NCI-H1105 (cell line): ENCODE measurements around the gene SELENON.

Source experiments
- DNase-seq: peaks from one replicate; lab custom pipeline; 2025; lab: John Stamatoyannopoulos, UW

The SELENON gene

DNA sequence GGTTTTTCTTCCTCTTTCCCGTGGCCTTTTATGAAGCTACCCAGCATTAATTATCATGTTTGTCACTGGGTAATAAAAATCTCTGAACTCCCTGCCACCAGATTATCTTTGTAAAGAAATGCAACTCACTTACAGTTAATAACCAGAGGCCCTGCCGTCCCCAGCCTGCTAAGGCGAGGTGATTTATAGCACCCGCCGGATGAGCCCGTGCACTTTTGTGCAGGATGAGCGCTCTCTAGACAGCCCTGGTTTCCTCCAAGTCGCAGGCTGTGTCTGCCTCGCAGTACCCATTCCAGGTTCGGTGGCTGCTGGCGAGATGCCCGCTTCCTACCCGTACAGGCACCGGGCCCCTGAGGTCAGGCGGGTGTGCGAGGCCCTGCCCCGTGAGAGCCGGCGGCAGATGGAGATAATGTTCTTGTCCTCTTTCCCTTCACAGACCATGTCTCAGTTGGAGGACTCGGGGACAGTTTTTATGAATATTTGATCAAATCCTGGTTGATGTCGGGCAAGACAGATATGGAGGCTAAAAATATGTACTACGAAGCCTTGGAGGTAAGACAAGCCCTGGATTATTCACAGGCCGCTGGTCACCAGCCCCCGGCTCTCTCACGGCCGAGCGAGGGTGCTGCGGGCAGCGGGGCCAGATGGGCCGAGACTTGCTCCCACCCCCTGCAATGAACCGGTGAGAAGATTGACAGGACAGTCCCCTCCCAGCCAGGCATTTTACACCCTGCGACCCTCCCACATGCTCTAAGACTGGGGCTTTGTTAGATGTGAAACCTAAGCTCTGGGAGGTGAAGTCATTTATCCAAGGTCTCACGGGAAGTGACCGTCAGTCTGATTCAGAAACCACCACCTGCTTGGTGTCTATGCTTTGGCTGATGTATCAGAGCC, 28.5 kb upstream of the SELENON start:
- DNase-seq, result peak; percentile 34

- DNase-seq, result no peak
Observed at GRCh38 chr1:25772164-25772563, 27.8 kb upstream of the SELENON start.

GRCh38 chr1:25772692-25773245, 27.2 kb upstream of the SELENON start:
- no peak for DNase-seq

DNA sequence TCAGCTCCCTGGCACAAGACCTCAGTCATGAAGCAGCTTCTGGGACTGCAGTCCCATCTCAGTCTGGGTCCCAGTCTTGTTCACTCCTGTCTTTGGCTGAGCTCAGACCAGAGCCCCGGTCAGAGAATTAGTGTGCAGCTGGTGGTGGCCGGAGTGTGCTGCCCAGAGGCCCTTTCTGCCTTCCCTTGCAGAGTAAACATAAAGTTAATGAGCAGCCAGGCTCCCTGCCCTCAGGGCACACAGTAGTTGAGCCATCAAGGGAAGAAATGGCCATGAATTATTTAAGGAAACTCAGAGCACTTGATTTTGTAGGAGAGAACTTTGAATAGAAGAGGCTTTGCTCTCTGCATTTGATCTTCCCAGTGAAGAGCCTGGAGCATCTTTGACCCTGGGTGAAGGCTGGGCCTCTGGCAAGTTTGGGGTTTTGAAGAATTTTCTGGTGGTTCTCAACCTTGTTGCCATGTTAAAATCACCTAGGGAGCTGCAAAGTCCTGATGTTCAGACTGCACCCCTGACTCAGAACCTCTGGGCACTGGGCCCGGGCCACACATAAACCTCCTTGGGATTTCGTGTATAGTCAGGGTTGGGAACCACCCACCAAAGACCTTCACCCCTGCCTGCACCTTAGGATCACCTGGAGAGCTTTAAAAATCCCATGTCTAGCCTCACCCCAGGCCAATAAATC, 26.4 kb upstream of the SELENON start:
- no peak for DNase-seq

DNA sequence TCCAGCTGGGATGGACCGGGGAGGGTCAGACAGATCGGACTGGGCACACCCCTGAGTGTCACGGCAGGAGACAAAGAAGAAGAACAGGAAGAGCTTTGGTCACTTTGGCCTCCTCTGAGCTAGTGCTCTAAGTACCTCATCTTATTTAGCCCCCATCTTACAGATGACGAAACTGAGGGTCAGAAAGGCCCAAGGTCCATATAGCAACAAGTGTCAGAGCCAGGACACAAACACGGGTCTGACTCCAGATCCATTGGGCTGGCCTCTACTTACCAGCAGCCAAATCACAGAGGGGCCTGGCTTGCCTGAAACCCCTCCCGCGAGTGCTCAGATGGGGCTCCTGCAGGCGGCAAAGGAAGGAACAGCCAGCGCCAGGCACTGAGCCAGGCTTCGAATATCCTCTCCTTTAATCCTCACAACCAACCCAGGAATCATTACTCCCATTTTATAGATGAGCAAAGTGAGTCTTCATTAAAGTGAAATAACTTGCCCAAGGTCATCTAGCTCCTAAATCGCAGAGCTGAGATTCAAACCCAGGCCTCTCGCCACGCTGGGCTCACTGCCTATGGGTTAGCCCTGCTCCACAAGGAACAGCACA, 25.7 kb upstream of the SELENON start:
- no peak for DNase-seq

- DNase-seq, result peak; percentile 85
Observed at GRCh38 chr1:25774921-25775771, 24.8 kb upstream of the SELENON start.

- no peak for DNase-seq
Observed at GRCh38 chr1:25779388-25779787, 20.6 kb upstream of the SELENON start.

GRCh38 chr1:25779894-25780293, 20.1 kb upstream of the SELENON start:
- no peak for DNase-seq

DNA sequence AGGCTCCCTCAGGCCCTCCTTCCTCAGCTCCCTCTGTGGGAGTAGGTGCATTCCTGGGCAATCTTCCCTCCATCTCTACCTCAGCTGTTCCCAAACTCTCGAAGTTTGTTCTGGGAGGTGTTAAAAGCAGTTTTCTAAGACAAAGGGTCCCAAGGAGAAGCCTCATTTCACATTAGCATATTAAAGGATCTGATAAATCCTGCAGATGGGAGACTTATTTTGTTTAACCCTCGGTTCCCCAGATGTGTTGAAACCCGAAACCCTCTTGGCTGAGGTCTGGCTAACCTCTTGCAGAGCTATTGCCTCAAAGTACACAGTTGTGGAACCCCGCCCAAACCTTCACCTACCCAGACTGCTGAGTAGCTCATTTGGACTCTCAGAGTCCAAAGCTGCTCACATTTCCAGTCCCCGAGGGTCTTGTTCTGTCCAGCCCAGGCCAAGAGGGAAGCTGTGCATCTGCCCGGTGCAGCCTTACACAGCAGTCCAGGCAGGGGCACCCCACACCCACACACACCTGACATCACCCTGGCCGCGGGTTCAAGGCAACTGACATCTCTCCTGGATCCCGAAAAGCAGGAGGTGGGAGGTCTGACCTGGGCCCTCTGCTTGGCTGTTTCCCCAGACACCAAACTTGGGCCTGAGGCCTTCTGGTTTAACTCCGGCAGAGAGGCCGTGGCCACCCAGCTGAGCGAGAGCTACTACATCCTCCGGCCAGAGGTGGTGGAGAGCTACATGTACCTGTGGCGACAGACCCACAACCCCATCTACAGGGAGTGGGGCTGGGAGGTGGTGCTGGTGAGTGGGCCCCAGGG, 19.5 kb upstream of the SELENON start:
- DNase-seq, result no peak

DNA sequence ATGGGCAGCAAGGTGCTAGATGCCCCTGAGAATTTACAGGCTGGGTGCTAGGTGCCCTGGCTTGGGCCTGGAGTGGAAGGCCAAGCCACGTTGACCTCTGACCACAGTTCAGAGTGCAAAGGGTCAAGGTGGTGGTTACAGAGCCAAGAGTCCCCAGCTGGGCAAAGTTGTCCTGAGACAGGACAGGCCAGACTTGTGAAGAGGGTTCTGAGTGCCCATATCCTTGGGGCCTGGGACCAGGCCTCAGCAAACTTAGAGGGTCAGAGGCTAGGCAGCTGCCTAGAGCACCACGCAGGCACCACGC, 18.9 kb upstream of the SELENON start:
- no peak for DNase-seq

- no peak for DNase-seq
Observed at GRCh38 chr1:25782608-25783201, 17.3 kb upstream of the SELENON start.

DNA sequence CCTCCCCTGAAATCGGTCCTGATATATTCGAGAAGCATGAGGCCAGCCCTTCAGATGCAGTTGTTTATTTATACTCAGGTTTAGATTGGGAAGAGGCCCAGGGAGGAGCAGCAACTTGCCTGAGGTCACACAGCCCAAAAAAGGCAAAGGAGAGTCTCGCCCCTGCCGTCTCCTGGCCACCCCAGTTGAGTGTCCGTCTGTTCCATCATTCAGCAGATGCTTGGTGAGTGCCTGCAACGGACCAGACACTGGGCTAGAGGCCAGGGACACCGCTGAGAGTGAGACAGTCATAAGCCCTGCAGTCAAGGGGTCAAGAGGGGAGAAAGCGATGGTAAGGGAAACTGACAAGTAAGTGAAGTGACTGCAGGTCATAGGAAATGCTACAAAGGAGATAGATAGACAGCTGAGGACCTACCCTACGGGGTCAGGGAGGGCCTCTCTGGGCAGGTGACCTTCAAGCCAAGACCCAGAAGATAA, 15.4 kb upstream of the SELENON start:
- no peak for DNase-seq

DNA sequence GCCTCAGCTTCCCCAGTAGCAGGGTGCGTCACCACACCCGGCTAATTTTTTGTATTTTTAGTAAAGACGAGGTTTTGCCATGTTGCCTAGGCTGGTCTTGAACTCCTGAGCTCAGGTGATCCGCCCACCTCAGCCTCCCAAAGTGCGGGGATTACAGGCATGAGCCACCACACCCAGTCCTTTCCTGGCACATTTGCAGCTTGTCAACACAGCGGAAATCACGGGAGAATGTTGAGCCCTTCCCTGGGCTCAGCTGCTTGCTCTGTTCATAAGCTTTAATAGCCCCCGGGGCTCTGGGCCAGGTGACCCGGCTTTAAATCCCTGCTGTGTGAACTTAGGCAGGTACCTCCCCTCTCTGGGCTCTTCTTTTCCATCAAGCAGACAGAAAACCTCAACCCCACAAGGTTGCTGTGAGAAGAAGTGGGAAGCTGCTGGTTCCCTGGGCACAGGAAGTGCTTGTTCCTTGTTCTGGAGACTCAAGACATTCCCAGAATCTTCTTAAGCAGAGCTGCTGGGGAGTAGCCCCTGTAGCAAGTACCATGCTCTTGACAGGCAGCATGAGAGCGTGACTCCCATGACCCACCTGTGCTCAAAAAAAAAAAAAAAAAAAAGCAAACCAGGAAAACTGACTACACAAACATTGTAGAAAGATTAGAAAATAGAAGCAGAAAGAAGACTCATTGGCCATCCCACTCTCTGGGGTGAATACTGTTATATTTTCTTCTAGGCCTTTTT, 14.5 kb upstream of the SELENON start:
- DNase-seq, result no peak

GRCh38 chr1:25786887-25787759, 12.9 kb upstream of the SELENON start:
- DNase-seq, result no peak

DNA sequence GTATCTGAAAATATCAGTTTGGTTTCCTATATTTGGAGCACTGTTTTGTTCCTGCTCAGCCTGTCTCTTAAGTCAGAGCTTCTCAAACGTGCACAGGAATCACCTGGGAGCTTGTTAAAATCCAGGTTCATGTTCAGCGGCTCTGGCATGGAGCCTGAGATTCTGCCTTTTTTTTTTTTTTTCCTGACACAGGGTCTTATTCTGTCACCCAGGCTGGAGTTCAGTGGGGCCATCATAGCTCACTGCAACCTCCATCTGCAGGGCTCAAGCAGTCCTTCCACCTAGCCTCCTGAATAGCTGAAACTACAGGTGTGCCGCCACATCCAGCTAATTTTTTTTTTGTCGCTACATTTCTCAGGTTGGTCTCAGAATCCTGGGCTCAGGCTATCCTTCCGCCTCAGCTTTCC, 12.2 kb upstream of the SELENON start:
- DNase-seq, result no peak

GRCh38 chr1:25790472-25790871, 9.5 kb upstream of the SELENON start:
- DNase-seq, result no peak

DNA sequence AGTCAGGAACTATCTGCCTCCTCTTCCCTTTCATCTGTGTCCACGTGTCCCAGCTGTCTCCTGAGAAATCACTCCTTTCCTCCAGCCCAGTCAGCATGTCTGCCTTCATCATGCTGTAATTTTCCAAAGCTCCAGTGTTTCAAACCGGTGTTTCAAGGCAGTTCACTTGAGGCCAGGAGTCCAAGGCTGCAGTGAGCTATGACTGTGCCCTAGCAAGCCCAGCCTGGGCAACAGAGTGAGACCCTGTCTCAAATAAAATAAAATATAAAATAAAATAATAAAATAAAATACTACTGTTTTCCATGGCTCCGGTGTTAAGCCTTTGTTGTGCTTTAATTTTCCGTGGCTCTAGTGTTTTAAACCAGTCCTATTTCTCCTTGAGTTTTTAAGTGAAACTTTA, 7.9 kb upstream of the SELENON start:
- no peak for DNase-seq

- no peak for DNase-seq
Observed at GRCh38 chr1:25793585-25794170, 6.3 kb upstream of the SELENON start.
